Thymus (tissue), 11 donors: Measurements from ENCODE around the gene CACNA2D1. TPM values are rescaled to one million over a fixed set of nuclear protein-coding genes. Genes with fewer than 3 reads are reported as not detected.

ENCODE experiments used
- DNase-seq, 9 donors: peaks; one replicate each; pipeline ENCODE4 v3.0.0-alpha.2; 2013; ENCODE audit warnings: low spot score in 9 of 9, low read depth in 6 of 9, missing footprints in 1 of 9
- H3K27ac ChIP-seq, 2 donors: one replicate each; pipeline ENCODE4 v1.5.1; 2013; ENCODE audit warnings: control low read depth in 1 of 2, low read depth in 1 of 2, low read length in 1 of 2, mild to moderate bottlenecking in 1 of 2, moderate library complexity in 1 of 2
- H3K27me3 ChIP-seq, 2 donors: one replicate each; pipeline ENCODE4 v1.5.1; 2013; ENCODE audit warnings: low read length in 1 of 2; ENCODE audit not compliant: control insufficient read depth in 2 of 2, insufficient read depth in 1 of 2
- H3K36me3 ChIP-seq, 2 donors: one replicate each; pipeline ENCODE4 v1.5.1; 2013; ENCODE audit warnings: low read length in 1 of 2, mild to moderate bottlenecking in 1 of 2, moderate library complexity in 1 of 2; ENCODE audit not compliant: control insufficient read depth in 2 of 2, insufficient read depth in 2 of 2
- H3K4me1 ChIP-seq, 2 donors: one replicate each; pipeline ENCODE4 v1.5.1; 2013; ENCODE audit warnings: low read length in 2 of 2; ENCODE audit not compliant: control insufficient read depth in 2 of 2, insufficient read depth in 2 of 2
- H3K4me3 ChIP-seq, 2 donors: one replicate each; pipeline ENCODE4 v1.5.1; 2013; ENCODE audit warnings: low read length in 2 of 2, control low read depth in 1 of 2, mild to moderate bottlenecking in 1 of 2
- H3K9me3 ChIP-seq, 2 donors: one replicate each; pipeline ENCODE4 v1.5.1; 2013; ENCODE audit warnings: low read length in 1 of 2, mild to moderate bottlenecking in 1 of 2; ENCODE audit not compliant: control insufficient read depth in 2 of 2, insufficient read depth in 1 of 2
- WGBS: extraction: QIAGEN DNeasy Blood & Tissue Kit; methylation state at CpG from one replicate; pipeline ENCODE4 v1.1.7; 2013; 5-methylcytosine and 5-hydroxymethylcytosine counted together
- polyA plus RNA-seq: library from polyadenylated mRNA; stranded (reverse); fragments of 200-250 nt; gene quantifications from one replicate; pipeline ENCODE4 v1.2.3, GENCODE V29; 2013
- total RNA-seq: library from RNA; stranded (reverse); fragments of 120-200 nt; gene quantifications from one replicate; pipeline ENCODE4 v1.2.4, GENCODE V29; 2013
- donor health status: healthy.

The CACNA2D1 gene
- total and polyA plus RNA-seq, 2 donors: 5.7 to 8.4 TPM

GRCh38 chr7:81956520-81956919 is 487.1 kb downstream of the CACNA2D1 start:
- DNase-seq: peak in 8 of 9 donors; percentile 6 to 74 (median 34)

GRCh38 chr7:81949306-81949705 is 494.3 kb downstream of the CACNA2D1 start:
- no peaks in the 10 kb centered on the region for H3K27me3 ChIP-seq
- H3K27ac ChIP-seq: no peak overlapping the region
- no peak for DNase-seq
- no peaks in the 10 kb centered on the region for H3K9me3 ChIP-seq
- no peak overlapping the region for H3K4me3 ChIP-seq
- H3K4me1 ChIP-seq: no peaks in the 10 kb centered on the region
- no peaks in the 10 kb centered on the region for H3K36me3 ChIP-seq

More at GRCh38 chr7:81956520-81956919, 487.1 kb downstream of the CACNA2D1 start:
- Histone ChIP-seq H3K4me3 (no peak overlapping the region), H3K27me3 (no peaks in the 10 kb centered on the region), H3K27ac (no peak overlapping the region), H3K4me1 (no peaks in the 10 kb centered on the region), H3K36me3 (no peaks in the 10 kb centered on the region), H3K9me3 (no peaks in the 10 kb centered on the region)
- 32% methylated on average over 4 of the region's 4 CpGs for WGBS

- no peaks in the 10 kb centered on the region for H3K4me1 ChIP-seq
- no peaks in the 10 kb centered on the region for H3K27me3 ChIP-seq
- 92% methylated on average over 2 of the region's 2 CpGs for WGBS
- no peak for DNase-seq
- no peaks in the 10 kb centered on the region for H3K36me3 ChIP-seq
- no peak overlapping the region for H3K4me3 ChIP-seq
- H3K9me3 ChIP-seq: no peaks in the 10 kb centered on the region
- H3K27ac ChIP-seq: no peak overlapping the region
Observed at GRCh38 chr7:81944058-81944457, 499.5 kb downstream of the CACNA2D1 start.

GRCh38 chr7:81937091-81937490 is 506.5 kb downstream of the CACNA2D1 start:
- no peaks in the 10 kb centered on the region for H3K27me3 ChIP-seq
- no peaks in the 10 kb centered on the region for H3K36me3 ChIP-seq
- H3K27ac ChIP-seq: no peak overlapping the region
- no peaks in the 10 kb centered on the region for H3K9me3 ChIP-seq
- H3K4me3 ChIP-seq: no peak overlapping the region
- H3K4me1 ChIP-seq: no peaks in the 10 kb centered on the region
- DNase-seq: no peak

GRCh38 chr7:81934596-81935301 is 508.8 kb downstream of the CACNA2D1 start:
- whole genome bisulfite sequencing: 94% methylated on average over 6 of the region's 6 CpGs

GRCh38 chr7:81932936-81933335 is 510.6 kb downstream of the CACNA2D1 start:
- no peak overlapping the region for H3K27ac ChIP-seq
- H3K4me1 ChIP-seq: no peaks in the 10 kb centered on the region
- no peaks in the 10 kb centered on the region for H3K9me3 ChIP-seq
- H3K27me3 ChIP-seq: no peaks in the 10 kb centered on the region
- WGBS: 96% methylated on average over 2 of the region's 2 CpGs
- DNase-seq: no peak
- no peaks in the 10 kb centered on the region for H3K36me3 ChIP-seq
- H3K4me3 ChIP-seq: no peak overlapping the region

More at GRCh38 chr7:81934596-81935301, 508.8 kb downstream of the CACNA2D1 start:
- Histone ChIP-seq H3K36me3 (no peaks in the 10 kb centered on the region), H3K4me1 (no peaks in the 10 kb centered on the region), H3K4me3 (no peak overlapping the region), H3K9me3 (no peaks in the 10 kb centered on the region), H3K27ac (no peak overlapping the region), H3K27me3 (no peaks in the 10 kb centered on the region)
- DNase-seq: no peak

- Histone ChIP-seq H3K27me3 (no peaks in the 10 kb centered on the region), H3K9me3 (no peaks in the 10 kb centered on the region), H3K4me3 (no peak overlapping the region), H3K36me3 (no peaks in the 10 kb centered on the region), H3K4me1 (no peaks in the 10 kb centered on the region), H3K27ac (no peak overlapping the region)
- DNase-seq: no peak
Observed at GRCh38 chr7:81929386-81929785, 514.2 kb downstream of the CACNA2D1 start.

- Histone ChIP-seq H3K9me3 (no peaks in the 10 kb centered on the region), H3K27me3 (no peaks in the 10 kb centered on the region), H3K4me3 (no peak overlapping the region), H3K4me1 (no peaks in the 10 kb centered on the region), H3K27ac (no peak overlapping the region), H3K36me3 (no peaks in the 10 kb centered on the region)
- no peak for DNase-seq
- WGBS: 94% methylated on average over 2 of the region's 2 CpGs
Observed at GRCh38 chr7:81926154-81926553, 517.4 kb downstream of the CACNA2D1 start.

GRCh38 chr7:81925530-81925929 is 518.0 kb downstream of the CACNA2D1 start:
- Histone ChIP-seq H3K27ac (no peak overlapping the region), H3K9me3 (peaks cover 0 to 4% of the 10 kb centered on the region in 2 donors), H3K4me3 (no peak overlapping the region), H3K27me3 (no peaks in the 10 kb centered on the region), H3K4me1 (no peaks in the 10 kb centered on the region), H3K36me3 (no peaks in the 10 kb centered on the region)
- WGBS: 94% methylated on average over 3 of the region's 3 CpGs
- no peak for DNase-seq
